NCI-H187 treated with DMSO at 0.1 percent for 48 hours (cell line): Measurements from ENCODE around the gene TCOF1.

Experiments
- DNase-seq: peaks from one replicate; lab custom pipeline; 2025; lab: John Stamatoyannopoulos, UW

TCOF1 gene

GRCh38 chr5:150350524-150351344, 6.8 kb upstream of the TCOF1 start:
- DNase-seq, result no peak

- no peak for DNase-seq
Observed at GRCh38 chr5:150352244-150353031, 5.1 kb upstream of the TCOF1 start.

DNA sequence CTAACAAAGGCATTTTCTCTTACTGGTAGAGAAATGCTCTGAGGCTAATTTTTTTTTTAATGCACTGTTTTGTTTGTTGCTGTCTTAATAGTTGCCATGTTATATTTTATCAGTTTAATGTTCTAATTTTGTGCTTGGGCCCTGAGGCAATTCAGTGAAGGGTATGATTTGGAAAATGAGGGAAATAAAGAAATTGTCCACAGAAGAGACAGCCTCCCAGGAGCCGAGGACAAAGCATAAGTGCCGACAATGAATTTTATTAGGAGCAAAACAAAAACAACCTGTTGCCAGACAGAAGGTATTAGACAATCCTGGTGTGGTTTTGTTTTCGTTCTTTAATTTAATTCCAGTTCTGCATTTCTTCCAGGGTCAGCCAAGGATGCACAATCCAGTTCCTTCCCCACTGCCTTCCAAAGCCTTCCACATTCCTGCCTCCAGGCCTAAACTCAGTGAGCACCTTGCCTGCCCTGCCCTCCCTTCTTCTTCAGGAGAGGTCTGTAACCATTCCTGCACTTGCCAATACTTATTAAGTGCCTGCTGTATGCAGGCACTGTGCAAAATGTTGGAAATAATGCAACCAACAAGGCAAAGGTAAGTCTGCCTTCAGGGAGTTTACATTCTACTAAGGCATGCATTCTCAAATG, 4.3 kb upstream of the TCOF1 start:
- no peak for DNase-seq

DNA sequence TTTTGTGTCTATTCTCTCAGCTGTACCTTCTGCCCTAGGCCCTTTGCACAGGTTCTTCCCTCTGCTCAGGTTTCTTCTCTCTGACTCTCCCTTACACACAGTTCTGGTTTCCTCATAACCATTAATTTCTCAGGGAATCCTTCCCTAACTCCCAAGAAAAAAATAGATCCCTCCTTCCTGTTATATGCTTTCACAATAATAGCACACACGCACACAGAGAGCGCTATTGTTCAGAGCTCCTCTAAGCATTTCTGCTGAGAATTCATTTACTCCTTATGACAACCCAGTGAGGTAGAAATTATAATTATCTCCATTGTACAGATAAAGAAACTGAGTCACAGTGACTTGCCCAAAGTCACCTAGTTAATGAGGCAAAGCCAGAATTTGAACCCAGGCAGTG, 1.7 kb upstream of the TCOF1 start:
- DNase-seq, result no peak

DNA sequence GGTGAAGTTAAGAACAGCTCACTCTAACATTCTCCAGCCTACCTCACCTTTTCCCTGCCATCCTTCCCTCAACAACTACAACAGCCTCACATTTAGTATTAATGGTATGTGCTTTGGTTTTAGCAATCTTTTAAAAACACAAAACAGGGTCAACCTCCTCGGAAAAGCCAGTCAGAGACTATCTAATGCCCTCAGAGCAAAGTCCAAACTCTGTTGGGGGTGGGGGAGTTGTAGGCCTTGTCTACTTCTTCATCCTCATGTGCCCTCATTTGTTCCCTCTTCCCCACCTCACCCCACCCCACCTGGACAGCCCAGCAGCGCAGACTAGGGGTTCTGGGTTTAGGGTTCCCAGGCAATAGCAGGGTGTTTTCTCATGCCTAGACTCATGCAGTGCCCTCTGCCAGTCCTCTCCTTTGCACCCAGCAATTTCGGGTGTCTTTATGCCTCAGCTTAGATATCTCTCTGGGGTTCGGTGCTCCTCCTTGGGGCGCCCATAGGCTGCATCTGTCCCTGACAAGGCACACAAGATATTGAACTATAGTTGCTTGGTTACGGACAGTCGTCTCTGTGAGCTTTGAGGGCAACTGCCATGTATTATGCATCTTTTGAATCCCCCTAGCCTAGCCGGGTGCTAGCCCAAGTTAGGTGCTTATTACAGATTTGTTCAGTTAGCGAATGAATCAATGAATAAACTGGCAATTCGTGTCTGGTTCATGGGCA, 762 bp upstream of the TCOF1 start:
- DNase-seq, result no peak

GRCh38 chr5:150358261-150359095, 981 bp downstream of the TCOF1 start:
- DNase-seq, result no peak

DNA sequence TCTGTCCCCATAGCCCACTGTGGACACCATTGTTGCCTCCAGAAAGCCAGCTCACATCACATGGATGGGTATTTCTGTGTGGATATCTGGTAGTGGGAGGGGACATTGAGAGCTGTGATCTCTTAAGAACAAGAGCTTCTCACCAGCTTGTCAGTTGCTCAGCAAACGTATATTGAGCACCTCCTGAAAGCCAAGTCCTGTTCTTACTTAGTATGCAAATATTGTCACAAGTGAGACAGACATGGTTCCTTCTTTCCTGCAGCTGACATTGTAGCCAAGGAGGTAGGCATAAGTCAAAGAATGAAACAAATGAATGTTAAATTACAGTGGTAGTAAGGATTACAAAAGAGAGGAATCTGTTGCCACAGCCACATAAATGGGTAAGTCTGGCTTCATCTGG, 3.8 kb downstream of the TCOF1 start:
- DNase-seq, result no peak

DNA sequence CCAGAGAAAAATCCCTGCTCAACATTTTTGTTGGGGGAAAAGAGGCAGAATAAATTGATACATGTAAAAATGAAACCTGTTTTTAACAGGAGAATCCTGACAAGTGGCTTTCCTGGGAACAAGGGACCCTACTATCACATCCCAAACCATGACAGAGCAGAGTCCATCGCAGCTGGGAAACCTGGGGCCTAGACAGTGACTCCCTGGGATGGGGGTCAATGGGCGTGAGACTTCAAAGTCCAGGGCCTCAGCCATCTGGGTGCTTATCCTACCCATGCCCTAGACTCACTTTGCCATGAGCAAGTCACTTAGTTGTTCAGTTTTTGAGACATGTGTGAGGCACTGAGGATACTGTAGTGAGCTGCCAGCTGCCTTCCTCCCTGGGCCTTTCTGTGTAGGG, 5.7 kb downstream of the TCOF1 start:
- no peak for DNase-seq

- no peak for DNase-seq
Observed at GRCh38 chr5:150364004-150364403, 6.5 kb downstream of the TCOF1 start.

- no peak for DNase-seq
Observed at GRCh38 chr5:150368526-150368925, 11.0 kb downstream of the TCOF1 start.

GRCh38 chr5:150372639-150373038, 15.1 kb downstream of the TCOF1 start:
- no peak for DNase-seq

DNA sequence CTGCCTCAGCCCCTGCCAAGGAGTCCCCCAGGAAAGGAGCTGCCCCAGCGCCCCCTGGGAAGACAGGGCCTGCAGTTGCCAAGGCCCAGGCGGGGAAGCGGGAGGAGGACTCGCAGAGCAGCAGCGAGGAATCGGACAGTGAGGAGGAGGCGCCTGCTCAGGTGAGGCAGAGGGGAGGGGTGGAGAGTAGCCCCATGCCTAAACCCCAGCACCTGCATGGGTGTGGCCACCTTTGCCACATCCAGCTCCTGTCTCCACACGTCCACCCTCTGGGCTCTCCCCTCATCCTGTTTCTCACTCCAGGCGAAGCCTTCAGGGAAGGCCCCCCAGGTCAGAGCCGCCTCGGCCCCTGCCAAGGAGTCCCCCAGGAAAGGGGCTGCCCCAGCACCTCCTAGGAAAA, 17.2 kb downstream of the TCOF1 start:
- no peak for DNase-seq

DNA sequence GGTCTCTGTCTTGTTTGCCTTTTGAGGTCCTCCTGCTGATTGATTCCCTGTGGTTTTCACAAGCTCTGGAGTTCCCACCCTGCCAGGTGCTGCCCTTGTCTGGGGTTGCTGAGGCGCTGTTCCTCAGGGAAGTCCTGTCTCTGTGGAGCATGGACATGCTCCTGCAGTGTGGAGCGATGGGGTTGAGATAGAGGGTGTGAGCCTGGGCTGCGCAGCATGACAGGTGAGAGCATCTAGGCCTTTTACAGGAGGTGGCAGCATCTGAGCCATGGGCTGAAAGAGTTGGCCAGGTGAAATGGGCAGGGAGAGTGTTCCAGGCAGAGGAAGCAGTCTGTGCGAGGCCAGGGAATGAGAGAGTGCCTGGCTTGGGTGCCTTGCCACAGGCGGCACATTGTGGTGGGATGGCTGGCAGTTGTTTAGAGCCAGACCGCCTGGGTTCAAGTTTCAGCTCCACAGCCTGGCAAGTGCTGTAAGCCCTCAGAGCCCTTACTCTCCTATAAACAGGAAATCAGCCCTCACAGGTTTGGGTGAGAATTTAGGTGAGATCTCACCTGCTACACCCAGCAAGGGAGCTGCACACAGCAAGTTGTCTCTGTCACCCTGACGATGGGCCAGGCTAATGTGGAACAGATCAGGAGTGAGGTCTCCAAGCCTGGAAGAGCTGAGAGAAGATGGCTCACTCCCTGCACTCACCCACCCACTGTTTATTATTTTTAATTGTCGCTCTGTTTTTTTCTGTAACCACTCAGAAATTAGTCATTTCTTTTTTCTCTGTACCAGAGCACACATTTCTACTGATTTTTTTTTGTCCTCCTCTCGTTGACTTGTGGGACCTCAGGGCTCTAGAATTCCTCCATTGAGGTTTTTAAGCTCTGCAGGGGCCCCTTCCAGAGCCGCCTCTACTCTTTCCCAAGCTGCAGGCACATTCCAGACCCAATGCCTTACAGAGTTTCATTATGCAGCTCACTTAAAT, 19.6 kb downstream of the TCOF1 start:
- no peak for DNase-seq

DNA sequence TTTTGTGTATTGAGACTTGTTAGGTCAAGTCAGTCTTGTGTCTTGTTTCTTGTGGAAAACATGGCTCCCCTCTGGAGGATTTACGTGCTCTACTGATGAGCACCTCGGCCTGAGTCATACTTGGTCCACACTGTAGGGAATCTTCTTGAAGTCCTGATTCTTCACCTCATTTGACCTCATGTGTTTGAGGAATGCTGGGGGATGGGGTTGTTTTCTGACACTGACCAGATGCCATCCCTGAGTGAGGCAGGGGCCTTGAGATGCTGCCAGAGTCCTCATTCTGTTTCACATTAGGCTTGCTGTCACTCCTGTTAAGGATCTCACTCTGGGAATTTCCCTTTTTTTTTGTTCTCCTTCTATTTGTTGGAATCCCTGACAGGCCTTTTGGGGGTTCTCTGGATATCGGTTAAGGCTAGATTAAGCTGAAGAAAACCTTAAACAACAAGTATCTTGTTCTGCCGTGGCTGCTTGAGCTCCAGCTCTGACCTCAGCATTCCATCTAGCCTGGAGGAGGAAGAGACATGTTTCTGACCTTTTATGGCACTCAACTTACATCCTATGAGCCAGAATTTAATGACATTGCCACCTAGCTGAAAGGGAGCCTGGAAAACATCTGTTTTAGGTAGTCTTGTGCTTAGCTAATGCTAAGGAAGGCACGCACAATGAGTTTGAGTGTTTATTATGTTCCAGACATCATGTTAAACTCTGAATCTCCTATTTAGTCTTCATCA, 20.6 kb downstream of the TCOF1 start:
- no peak for DNase-seq

DNA sequence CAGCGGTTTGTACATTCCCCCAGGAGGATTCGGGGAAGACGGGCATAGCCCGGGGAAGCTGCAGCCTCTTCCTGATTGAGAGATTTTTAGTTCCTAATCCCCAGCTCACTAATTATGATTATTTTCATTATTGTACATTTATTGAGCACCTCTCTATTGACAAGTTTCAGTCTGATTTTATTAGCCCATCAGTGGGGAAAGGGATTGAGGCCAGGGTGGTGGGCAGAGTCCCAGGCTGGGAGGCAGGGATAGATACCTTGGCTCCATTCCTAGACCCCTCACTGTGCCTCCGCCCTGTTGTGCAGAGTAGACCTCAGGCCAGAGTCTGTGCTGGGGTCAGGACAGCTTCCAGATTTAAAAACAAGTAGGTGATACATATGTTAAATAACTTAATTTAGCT, 27.2 kb downstream of the TCOF1 start:
- no peak for DNase-seq

DNA sequence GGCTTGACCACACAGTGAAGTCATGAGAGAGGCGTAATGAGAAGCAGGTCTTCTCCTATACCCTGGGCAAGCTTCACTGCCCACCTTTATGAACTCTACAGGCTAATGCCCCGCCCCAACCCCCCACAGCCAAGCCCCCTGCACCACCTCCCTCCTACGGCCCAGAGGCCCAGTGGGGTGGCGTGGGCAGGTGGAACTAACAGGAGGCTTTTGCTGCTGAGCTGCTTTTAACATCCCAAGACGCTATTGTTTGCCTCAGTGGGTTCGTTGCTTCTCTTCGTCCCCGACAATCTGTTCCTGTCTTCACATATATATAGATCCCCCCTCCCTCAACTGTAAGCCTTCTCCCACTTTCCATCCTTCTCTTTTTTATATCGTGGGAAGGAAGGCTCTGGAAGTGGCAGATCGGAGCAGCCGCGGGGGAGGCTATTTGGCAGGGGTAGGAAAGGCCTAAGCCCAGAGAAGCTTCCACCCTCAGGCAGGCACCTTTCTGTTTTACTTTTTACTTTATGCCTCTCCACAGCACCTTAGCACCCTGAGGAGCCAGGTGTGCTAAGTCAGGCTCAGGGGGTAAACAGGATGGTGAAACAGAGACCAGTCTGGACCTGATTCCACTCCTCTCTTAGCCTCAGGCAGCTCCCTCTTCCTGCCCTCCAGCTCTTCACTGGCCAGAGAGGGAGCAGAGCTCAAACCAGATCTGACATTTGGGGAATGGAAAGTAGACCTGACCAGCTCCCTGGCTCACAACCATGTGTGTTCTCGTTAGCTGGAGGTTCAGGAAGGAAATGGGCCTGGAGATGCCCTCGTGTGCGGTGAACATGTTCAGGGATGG, 28.7 kb downstream of the TCOF1 start:
- no peak for DNase-seq

- DNase-seq, result no peak
Observed at GRCh38 chr5:150389531-150390266, 32.2 kb downstream of the TCOF1 start.
